Fibroblast of villous mesenchyme (primary cell): Measurements from ENCODE around the gene SERP1. TPM values are rescaled to one million over a fixed set of nuclear protein-coding genes. Genes with fewer than 3 reads are reported as not detected.

Experiments
- DNase-seq: peaks from one replicate; pipeline ENCODE4 v3.0.0-alpha.2; 2010; ENCODE audit warnings: low read depth
- H3K4me3 ChIP-seq: 2 replicates; pipeline ENCODE4 v1.5.1; 2011; ENCODE audit warnings: low read depth, mild to moderate bottlenecking, low read length
- total RNA-seq: library from RNA; depleted of rRNA; stranded (reverse); fragments of >200 nt; gene quantifications from 2 replicates; pipeline ENCODE4 v1.2.3, GENCODE V29; 2012
- TF ChIP-seq, protein P1 (sequence below): IDR thresholded peaks from 2 replicates; pipeline ENCODE4 v1.5.1; 2012; ENCODE audit warnings: low read depth, mild to moderate bottlenecking, low read length; ENCODE audit not compliant: insufficient read depth

SERP1 gene
- total RNA-seq, 1 donor = 151 TPM

DNA sequence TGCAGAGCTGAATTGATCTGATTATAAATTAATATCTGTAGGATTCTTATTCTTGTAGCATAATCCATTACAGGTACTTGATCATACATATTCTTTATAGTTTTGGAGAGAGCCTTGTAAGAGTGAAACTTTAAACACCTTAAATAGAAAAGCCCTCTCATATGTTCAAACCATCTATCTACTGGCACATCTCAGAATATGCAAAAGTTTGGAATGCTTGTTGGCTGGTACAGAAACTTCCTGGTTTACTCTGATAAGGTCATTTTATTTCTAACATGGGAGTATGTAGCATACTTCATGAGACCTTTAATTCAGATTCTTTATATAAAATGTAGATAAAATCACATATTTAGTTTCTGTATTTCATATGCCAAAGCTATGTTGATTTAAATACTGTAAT, 34.9 kb upstream of the SERP1 start:
- DNase-seq = no peak
- H3K4me3 ChIP-seq = no peak overlapping the region

GRCh38 chr3:150577855-150578254, 31.6 kb upstream of the SERP1 start:
- H3K4me3 ChIP-seq = no peak overlapping the region
- no peak for DNase-seq
- TF ChIP-seq, protein P1, sequence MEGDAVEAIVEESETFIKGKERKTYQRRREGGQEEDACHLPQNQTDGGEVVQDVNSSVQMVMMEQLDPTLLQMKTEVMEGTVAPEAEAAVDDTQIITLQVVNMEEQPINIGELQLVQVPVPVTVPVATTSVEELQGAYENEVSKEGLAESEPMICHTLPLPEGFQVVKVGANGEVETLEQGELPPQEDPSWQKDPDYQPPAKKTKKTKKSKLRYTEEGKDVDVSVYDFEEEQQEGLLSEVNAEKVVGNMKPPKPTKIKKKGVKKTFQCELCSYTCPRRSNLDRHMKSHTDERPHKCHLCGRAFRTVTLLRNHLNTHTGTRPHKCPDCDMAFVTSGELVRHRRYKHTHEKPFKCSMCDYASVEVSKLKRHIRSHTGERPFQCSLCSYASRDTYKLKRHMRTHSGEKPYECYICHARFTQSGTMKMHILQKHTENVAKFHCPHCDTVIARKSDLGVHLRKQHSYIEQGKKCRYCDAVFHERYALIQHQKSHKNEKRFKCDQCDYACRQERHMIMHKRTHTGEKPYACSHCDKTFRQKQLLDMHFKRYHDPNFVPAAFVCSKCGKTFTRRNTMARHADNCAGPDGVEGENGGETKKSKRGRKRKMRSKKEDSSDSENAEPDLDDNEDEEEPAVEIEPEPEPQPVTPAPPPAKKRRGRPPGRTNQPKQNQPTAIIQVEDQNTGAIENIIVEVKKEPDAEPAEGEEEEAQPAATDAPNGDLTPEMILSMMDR = peak; percentile 14

More for the DNA sequence above, 34.9 kb upstream of the SERP1 start:
- TF ChIP-seq, protein P1 = no peak

- no peak overlapping the region for H3K4me3 ChIP-seq
- TF ChIP-seq, protein P1 = no peak
Measured at GRCh38 chr3:150567328-150567727, 21.0 kb upstream of the SERP1 start.

DNA sequence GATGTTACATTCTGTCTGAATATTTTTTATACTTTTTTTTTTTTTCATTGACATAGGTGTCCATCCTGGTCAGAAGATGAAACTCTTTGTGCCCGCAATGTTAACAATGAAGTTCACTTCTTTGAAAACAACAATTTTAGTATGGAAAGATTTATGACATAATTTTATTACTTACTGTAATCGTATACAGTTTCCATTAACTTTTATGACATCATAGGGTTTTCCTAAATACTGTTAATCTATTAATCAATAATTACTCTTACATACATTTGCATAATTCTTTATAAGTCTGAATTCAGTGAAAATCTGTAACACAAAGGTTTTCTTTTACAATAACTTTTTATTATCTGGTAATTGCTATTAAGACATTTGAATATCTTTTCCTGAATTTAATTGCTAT, 17.9 kb upstream of the SERP1 start:
- H3K4me3 ChIP-seq = no peak overlapping the region
- TF ChIP-seq, protein P1 = no peak
- DNase-seq = no peak

More at GRCh38 chr3:150567328-150567727, 21.0 kb upstream of the SERP1 start:
- no peak for DNase-seq

DNA sequence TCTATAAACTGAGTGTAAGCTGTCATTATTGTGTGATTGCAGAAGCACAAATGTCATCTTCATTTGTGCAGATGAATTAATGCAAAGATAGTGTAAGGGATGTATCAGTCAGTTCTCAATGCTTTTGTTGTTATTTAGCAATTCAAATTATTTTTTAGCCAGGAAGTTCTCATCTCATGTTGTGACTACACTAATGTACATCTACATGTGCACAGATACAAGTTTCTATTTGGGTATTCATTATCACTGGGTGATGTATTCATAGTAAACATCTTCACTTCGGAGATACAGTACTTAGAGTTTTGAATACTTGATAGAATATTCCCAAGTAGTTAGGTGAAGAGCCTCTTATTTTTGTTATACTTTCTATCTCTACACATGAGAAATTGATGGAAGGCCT, 11.4 kb upstream of the SERP1 start:
- TF ChIP-seq, protein P1 = no peak
- DNase-seq = no peak
- no peak overlapping the region for H3K4me3 ChIP-seq

DNA sequence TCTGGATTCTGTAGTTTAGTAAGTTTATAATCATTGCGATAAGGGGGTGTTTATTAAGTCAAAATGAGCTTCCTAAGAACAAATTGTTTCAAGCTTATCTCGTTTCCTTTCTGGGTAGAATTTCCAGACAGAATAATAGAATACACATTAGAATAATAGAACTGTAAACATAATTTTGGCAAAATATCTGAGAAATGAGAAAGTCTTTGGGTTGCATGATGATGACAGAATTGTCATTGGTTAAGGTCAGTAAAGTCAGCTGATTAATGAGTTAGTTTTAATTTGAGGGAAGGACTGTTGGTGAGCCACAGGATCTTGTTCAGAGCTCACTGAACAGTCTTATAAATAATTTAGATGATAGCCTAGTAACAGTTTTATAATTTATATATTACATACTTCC, 10.5 kb upstream of the SERP1 start:
- no peak for DNase-seq
- H3K4me3 ChIP-seq = no peak overlapping the region
- TF ChIP-seq, protein P1 = no peak

DNA sequence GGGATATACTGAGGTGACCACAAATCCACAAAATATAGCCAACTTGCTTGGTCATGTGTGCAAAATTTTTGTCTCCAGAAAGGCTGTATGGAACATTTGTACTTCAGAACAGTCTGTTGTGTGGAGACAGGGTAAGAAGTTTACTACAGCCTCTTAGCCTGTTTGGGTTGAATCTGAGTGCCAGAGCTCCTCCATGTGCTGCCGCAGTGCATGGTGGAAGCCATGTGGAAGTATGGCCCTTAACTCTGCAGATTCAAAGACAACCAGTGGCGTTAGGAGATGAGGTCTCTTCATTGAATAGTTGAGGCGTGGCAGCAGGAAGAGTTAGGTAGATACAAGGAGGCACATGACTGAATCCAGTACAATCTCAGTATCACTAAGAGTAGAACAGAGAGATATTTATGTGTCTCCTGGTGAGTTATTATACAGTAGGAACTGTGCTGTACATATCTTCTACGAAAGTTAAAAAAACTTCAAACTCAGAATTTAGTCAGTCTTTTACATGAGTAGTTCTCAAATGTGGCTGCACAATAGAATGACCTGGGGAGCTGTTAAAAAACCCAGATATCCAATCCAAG, 9.7 kb upstream of the SERP1 start:
- TF ChIP-seq, protein P1 = no peak
- no peak for DNase-seq
- no peak overlapping the region for H3K4me3 ChIP-seq
